Neuron (in vitro differentiated cells): Measurements from ENCODE around the gene VSTM2B.

Source experiments
- H2AFZ ChIP-seq: one replicate; pipeline ENCODE4 v1.6.1; 2013; ENCODE audit warnings: low read depth, mild to moderate bottlenecking, inconsistent platforms, low read length, moderate library complexity
- H3K27me3 ChIP-seq: one replicate; pipeline ENCODE4 v1.6.1; 2013; ENCODE audit warnings: low read length; ENCODE audit not compliant: insufficient read depth
- H3K36me3 ChIP-seq: one replicate; pipeline ENCODE4 v1.6.1; 2013; ENCODE audit warnings: low read length; ENCODE audit not compliant: insufficient read depth
- H3K4me1 ChIP-seq: one replicate; pipeline ENCODE4 v1.6.1; 2013; ENCODE audit warnings: low read length; ENCODE audit not compliant: insufficient read depth
- H3K4me3 ChIP-seq: 2 replicates; pipeline ENCODE4 v1.5.1; 2013; ENCODE audit warnings: mild to moderate bottlenecking, low read length, moderate library complexity
- H3K9me3 ChIP-seq: one replicate; pipeline ENCODE4 v1.6.1; 2013; ENCODE audit warnings: low read length

The VSTM2B gene

GRCh38 chr19:29501816-29502580 is 23.8 kb upstream of the VSTM2B start:
- no peak overlapping the region for H3K4me3 ChIP-seq
- no peaks in the 10 kb centered on the region for H3K4me1 ChIP-seq
- H3K36me3 ChIP-seq = no peaks in the 10 kb centered on the region
- no peaks in the 10 kb centered on the region for H3K27me3 ChIP-seq
- H3K9me3 ChIP-seq = no peaks in the 10 kb centered on the region
- no peak overlapping the region for H2AFZ ChIP-seq

DNA sequence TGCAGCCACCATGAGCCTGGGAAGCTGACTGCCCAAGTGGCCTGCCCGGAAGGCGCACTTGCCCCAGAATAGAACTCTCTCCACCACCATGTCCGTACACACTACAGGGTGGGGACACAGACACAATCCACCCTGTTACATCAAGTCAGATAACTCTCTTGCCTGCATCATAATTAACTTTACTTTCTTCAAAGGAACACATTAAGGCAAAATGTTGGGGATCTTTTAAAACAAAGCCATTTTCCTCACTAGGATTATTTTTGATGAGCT is 23.3 kb upstream of the VSTM2B start:
- no peaks in the 10 kb centered on the region for H3K27me3 ChIP-seq
- no peaks in the 10 kb centered on the region for H3K4me1 ChIP-seq
- no peak overlapping the region for H3K4me3 ChIP-seq
- no peaks in the 10 kb centered on the region for H3K36me3 ChIP-seq
- no peaks in the 10 kb centered on the region for H3K9me3 ChIP-seq
- no peak overlapping the region for H2AFZ ChIP-seq

GRCh38 chr19:29503140-29503758 is 22.5 kb upstream of the VSTM2B start:
- no peak overlapping the region for H2AFZ ChIP-seq
- H3K9me3 ChIP-seq = no peaks in the 10 kb centered on the region
- H3K27me3 ChIP-seq = no peaks in the 10 kb centered on the region
- no peaks in the 10 kb centered on the region for H3K4me1 ChIP-seq
- no peaks in the 10 kb centered on the region for H3K36me3 ChIP-seq
- no peak overlapping the region for H3K4me3 ChIP-seq

- Histone ChIP-seq H3K4me3 (no peak overlapping the region), H3K36me3 (no peaks in the 10 kb centered on the region), H3K27me3 (no peaks in the 10 kb centered on the region), H2AFZ (no peak overlapping the region), H3K9me3 (no peaks in the 10 kb centered on the region), H3K4me1 (no peaks in the 10 kb centered on the region)
Observed at GRCh38 chr19:29503785-29504184, 22.0 kb upstream of the VSTM2B start.

DNA sequence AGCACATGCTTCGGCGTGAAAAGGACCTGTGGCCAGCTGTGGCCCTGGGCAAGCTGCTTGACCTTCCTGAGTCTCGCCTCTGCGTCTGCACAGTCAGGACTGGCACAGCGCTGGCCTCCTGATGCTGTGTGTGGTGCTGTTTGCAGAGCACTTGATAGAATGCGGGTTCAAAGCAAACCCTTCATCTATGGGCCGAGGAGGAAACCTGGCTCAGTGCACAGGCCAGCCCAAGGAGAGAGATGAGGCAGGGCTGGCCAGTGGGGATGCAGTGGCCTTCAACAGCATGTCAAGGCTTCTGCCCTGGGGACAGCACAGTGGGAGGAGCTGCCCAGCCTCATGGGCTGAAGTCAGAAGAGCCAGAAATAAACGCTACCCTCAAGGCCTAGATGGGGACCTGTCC is 21.3 kb upstream of the VSTM2B start:
- no peaks in the 10 kb centered on the region for H3K9me3 ChIP-seq
- H3K36me3 ChIP-seq = no peaks in the 10 kb centered on the region
- no peak overlapping the region for H2AFZ ChIP-seq
- H3K4me1 ChIP-seq = no peaks in the 10 kb centered on the region
- no peak overlapping the region for H3K4me3 ChIP-seq
- peaks cover under 1% of the 10 kb centered on the region for H3K27me3 ChIP-seq

DNA sequence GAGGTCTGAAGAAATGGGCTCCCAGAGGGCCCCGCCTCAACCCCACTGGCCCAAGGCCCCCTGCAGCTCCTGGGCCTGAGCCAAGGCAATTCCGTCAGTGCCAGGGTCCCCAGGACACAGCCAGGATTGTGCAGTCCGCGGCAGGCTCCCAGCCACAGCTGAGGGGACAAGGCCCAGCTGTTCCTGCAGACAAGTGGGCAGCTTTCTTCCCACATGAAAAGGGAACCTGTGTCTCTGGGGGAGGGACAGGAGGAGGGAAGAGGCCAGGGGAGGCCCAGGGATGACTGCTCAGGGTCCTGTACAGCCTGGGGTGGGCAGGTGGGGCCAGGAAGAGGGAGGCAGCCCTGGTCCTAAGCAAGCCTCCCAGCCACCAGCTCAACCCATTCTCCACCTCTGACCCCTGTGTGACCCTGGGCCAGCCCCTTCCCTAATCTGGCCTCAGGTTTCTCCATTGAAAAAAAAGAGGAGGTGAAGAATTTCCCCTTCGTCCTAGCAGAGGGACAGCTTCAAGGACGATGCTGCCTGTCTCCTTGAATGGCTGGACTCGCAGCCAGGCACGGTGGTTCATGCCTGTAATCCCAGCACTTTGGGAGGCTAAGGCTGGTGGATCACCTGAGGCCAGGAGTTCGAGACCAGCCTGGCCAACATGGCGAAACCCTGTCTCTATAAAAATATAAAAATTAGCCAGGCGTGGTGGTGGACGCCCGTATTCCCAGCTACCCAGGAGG is 20.5 kb upstream of the VSTM2B start:
- Histone ChIP-seq H3K9me3 (no peaks in the 10 kb centered on the region), H3K27me3 (peaks cover 5% of the 10 kb centered on the region), H3K4me3 (no peak overlapping the region), H3K4me1 (no peaks in the 10 kb centered on the region), H3K36me3 (no peaks in the 10 kb centered on the region), H2AFZ (no peak overlapping the region)

DNA sequence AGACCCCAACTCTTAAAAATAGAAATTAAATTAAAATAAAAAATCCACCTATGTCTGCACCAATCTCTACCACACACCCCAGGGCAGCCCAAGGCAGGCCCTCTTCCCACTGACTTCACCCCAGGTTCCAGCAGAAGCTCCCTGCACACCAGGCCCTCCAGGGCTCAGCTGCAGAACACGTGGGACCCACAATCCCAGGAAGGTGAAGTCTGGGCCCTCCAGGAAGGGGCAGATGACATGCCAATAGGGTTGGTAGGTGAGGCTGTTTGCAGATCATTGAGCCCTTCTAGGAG is 19.2 kb upstream of the VSTM2B start:
- Histone ChIP-seq H2AFZ (no peak overlapping the region), H3K27me3 (peaks cover 5% of the 10 kb centered on the region), H3K4me3 (no peak overlapping the region), H3K4me1 (no peaks in the 10 kb centered on the region), H3K9me3 (no peaks in the 10 kb centered on the region), H3K36me3 (no peaks in the 10 kb centered on the region)

DNA sequence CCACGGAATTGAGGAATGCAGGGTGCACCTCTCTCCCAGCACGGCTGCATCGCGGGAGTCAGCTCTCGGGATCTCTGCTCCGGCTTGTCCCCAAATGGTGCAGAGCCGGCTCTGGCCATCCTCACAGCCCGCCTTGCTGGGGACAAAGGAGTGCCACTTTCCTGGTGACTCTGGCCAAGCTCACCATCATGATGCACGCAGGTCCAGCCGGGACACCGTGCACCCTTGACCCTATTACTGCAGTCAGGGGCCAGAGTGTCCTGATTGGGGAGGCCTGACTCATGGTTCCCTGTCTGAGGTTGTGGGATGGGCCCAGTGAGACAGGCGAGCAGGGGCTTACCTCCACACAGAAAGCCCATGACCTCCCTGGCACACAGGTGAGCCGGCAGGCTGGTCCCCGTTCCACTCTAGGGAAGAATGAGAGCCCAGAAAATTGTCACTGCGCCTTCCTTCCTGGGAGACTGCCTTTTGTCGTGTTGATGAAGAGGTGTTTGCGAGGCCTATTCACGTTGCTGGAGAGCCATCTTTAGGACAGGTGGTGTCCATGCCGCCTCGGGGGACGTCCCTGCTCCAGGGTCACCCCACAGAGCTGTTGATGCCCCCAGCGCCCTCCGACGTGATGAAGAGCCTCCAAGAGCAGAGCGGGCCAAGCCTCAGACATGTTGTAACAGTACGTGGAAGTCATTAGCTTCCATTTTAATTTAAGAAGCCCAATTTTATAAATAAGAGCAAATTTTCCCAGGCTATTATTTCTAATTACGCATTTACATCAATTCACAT is 18.5 kb upstream of the VSTM2B start:
- H3K4me3 ChIP-seq = no peak overlapping the region
- no peak overlapping the region for H2AFZ ChIP-seq
- no peaks in the 10 kb centered on the region for H3K36me3 ChIP-seq
- H3K4me1 ChIP-seq = no peaks in the 10 kb centered on the region
- no peaks in the 10 kb centered on the region for H3K9me3 ChIP-seq
- peaks cover 5% of the 10 kb centered on the region for H3K27me3 ChIP-seq

GRCh38 chr19:29508181-29508580 is 17.6 kb upstream of the VSTM2B start:
- no peaks in the 10 kb centered on the region for H3K36me3 ChIP-seq
- no peaks in the 10 kb centered on the region for H3K4me1 ChIP-seq
- no peak overlapping the region for H3K4me3 ChIP-seq
- H3K9me3 ChIP-seq = no peaks in the 10 kb centered on the region
- H3K27me3 ChIP-seq = peaks cover 5% of the 10 kb centered on the region
- no peak overlapping the region for H2AFZ ChIP-seq

GRCh38 chr19:29509456-29509855 is 16.3 kb upstream of the VSTM2B start:
- H3K27me3 ChIP-seq = peaks cover 5% of the 10 kb centered on the region
- no peaks in the 10 kb centered on the region for H3K36me3 ChIP-seq
- H3K4me1 ChIP-seq = no peaks in the 10 kb centered on the region
- H2AFZ ChIP-seq = no peak overlapping the region
- H3K4me3 ChIP-seq = no peak overlapping the region
- no peaks in the 10 kb centered on the region for H3K9me3 ChIP-seq

GRCh38 chr19:29510701-29511265 is 15.0 kb upstream of the VSTM2B start:
- no peaks in the 10 kb centered on the region for H3K9me3 ChIP-seq
- no peaks in the 10 kb centered on the region for H3K4me1 ChIP-seq
- no peak overlapping the region for H3K4me3 ChIP-seq
- H3K27me3 ChIP-seq = peaks cover 5% of the 10 kb centered on the region
- H3K36me3 ChIP-seq = no peaks in the 10 kb centered on the region
- no peak overlapping the region for H2AFZ ChIP-seq

DNA sequence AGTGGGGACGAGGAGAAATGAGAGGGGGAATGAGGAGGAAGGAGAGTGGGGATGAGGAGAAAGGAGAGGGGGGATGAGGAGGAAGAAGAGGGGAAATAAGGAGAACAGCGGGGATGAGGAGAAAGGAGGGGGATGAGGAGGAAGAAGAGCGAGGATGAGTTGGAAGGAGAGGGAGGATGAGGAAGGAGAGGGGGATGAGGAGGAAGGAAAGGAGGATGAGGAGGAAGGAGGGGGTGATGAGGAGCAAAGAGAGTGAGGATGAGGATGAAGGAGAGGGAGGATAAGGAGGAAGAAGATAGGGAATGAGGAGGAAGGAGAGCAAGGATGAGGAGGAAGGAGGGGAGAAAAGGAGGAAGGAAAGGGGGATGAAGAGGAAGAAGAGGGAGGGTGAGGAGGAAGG is 14.0 kb upstream of the VSTM2B start:
- H3K9me3 ChIP-seq = no peaks in the 10 kb centered on the region
- peaks cover 8% of the 10 kb centered on the region for H3K27me3 ChIP-seq
- no peak overlapping the region for H3K4me3 ChIP-seq
- H2AFZ ChIP-seq = no peak overlapping the region
- no peaks in the 10 kb centered on the region for H3K4me1 ChIP-seq
- no peaks in the 10 kb centered on the region for H3K36me3 ChIP-seq

GRCh38 chr19:29512748-29513147 is 13.0 kb upstream of the VSTM2B start:
- Histone ChIP-seq H3K27me3 (peaks cover 8% of the 10 kb centered on the region), H3K4me3 (no peak overlapping the region), H3K4me1 (no peaks in the 10 kb centered on the region), H3K36me3 (no peaks in the 10 kb centered on the region), H3K9me3 (no peaks in the 10 kb centered on the region), H2AFZ (no peak overlapping the region)
